ENCODE data around the gene SUSD2. TPM values are rescaled to one million over a fixed set of nuclear protein-coding genes. Genes with fewer than 3 reads are reported as not detected.

SUSD2 gene
- total and polyA plus RNA-seq, 4 donors = 0.14 to 2.5 (median 0.52) TPM

DNA sequence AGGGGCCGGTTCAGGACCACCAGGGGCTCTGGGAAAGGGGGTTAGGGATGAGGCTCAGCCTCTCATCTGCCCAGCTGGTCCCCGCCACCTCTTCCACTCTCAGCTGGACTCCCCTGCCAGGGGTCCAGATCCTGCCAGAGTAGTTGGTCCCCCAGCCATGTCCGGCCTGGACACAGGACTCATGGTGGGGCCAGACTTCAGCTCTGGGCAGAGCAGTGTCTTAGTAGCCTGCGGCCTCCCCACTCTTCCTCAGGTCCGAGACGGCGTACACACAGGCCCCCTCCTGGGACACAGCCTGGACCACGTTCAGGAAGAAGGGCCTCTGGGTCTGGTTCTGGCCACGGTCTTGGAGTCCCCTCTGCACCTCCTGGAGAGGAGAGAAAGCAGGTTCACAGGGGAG lies 38.5 kb downstream of the SUSD2 start:
- H3K9me3 ChIP-seq (ENCODE audit: control insufficient read depth in 4 of 4, low read length in 3 of 4) = peaks cover 0 to 3% (median 3%) of the 10 kb centered on the region in 4 donors
- no peak overlapping the region for H3K27ac ChIP-seq (ENCODE audit: low read depth in 1 of 2, low read length in 2 of 2)
- WGBS = 95% methylated on average over 9 of the region's 9 CpGs
- H3K9ac ChIP-seq (ENCODE audit: low read depth in 1 of 2, low read length in 2 of 2) = no peak overlapping the region
- H3K36me3 ChIP-seq (ENCODE audit: control insufficient read depth in 4 of 4, insufficient read depth in 3 of 4, low read depth in 1 of 4, low read length in 3 of 4) = no peaks in the 10 kb centered on the region
- no peak for DNase-seq (ENCODE audit: low spot score)
- no peak overlapping the region for H3K4me3 ChIP-seq (ENCODE audit: low read depth in 1 of 3, low read length in 3 of 3)
- H3K27me3 ChIP-seq (ENCODE audit: control insufficient read depth in 4 of 4, insufficient read depth in 4 of 4, low read length in 3 of 4) = no peaks in the 10 kb centered on the region
- H3K4me1 ChIP-seq (ENCODE audit: control insufficient read depth in 4 of 4, insufficient read depth in 4 of 4, low read length in 3 of 4) = no peaks in the 10 kb centered on the region
- no peak for TF ChIP-seq EGR1 (IDR thresholded peaks at IDR 0.05; ENCODE audit: low read depth in 2 of 2)
- no peak for TF ChIP-seq JUND (IDR thresholded peaks at IDR 0.05)
- TF ChIP-seq RAD21 (IDR thresholded peaks at IDR 0.05) = no peak
- TF ChIP-seq NR2F2 (IDR thresholded peaks at IDR 0.05) = no peak
- TF ChIP-seq YY1 (IDR thresholded peaks at IDR 0.05) = no peak

DNA sequence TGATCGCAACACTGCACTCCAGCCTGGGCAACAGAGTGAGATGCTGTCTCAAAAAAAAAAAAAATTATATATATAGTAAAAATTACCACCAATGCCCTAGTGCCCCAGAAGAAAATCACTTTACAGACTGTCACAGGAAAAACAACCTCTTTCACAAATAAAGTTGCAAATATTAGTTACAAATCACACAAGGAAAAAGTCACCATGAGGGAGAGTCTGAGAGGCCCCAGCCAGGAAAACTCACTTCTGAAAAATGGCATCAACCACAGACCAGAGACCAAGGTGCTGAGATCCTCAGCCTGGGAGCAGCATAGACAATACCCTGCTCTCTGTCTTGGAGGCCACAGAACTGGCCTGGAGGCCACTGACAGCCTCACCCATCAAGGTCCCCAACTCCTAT lies 43.2 kb downstream of the SUSD2 start:
- DNase-seq (ENCODE audit: low spot score) = no peak
- Histone ChIP-seq H3K4me1 (ENCODE audit: control insufficient read depth in 4 of 4, insufficient read depth in 4 of 4, low read length in 3 of 4) (no peaks in the 10 kb centered on the region), H3K4me3 (ENCODE audit: low read depth in 1 of 3, low read length in 3 of 3) (no peak overlapping the region), H3K27me3 (ENCODE audit: control insufficient read depth in 4 of 4, insufficient read depth in 4 of 4, low read length in 3 of 4) (no peaks in the 10 kb centered on the region), H3K9me3 (ENCODE audit: control insufficient read depth in 4 of 4, low read length in 3 of 4) (peaks cover 0 to 4% (median 3%) of the 10 kb centered on the region in 4 donors), H3K9ac (ENCODE audit: low read depth in 1 of 2, low read length in 2 of 2) (no peak overlapping the region), H3K36me3 (ENCODE audit: control insufficient read depth in 4 of 4, insufficient read depth in 3 of 4, low read depth in 1 of 4, low read length in 3 of 4) (no peaks in the 10 kb centered on the region), H3K27ac (ENCODE audit: low read depth in 1 of 2, low read length in 2 of 2) (no peak overlapping the region)
- TF ChIP-seq, protein P1, sequence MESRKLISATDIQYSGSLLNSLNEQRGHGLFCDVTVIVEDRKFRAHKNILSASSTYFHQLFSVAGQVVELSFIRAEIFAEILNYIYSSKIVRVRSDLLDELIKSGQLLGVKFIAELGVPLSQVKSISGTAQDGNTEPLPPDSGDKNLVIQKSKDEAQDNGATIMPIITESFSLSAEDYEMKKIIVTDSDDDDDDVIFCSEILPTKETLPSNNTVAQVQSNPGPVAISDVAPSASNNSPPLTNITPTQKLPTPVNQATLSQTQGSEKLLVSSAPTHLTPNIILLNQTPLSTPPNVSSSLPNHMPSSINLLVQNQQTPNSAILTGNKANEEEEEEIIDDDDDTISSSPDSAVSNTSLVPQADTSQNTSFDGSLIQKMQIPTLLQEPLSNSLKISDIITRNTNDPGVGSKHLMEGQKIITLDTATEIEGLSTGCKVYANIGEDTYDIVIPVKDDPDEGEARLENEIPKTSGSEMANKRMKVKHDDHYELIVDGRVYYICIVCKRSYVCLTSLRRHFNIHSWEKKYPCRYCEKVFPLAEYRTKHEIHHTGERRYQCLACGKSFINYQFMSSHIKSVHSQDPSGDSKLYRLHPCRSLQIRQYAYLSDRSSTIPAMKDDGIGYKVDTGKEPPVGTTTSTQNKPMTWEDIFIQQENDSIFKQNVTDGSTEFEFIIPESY (IDR thresholded peaks at IDR 0.05) = no peak
- TF ChIP-seq FOXA1 (IDR thresholded peaks at IDR 0.05) = no peak
- TF ChIP-seq GABPA (IDR thresholded peaks at IDR 0.05 in 1 of 2, conservative IDR thresholded peaks at IDR 0.05 in 1 of 2) = no peak
- TF ChIP-seq, protein P2, sequence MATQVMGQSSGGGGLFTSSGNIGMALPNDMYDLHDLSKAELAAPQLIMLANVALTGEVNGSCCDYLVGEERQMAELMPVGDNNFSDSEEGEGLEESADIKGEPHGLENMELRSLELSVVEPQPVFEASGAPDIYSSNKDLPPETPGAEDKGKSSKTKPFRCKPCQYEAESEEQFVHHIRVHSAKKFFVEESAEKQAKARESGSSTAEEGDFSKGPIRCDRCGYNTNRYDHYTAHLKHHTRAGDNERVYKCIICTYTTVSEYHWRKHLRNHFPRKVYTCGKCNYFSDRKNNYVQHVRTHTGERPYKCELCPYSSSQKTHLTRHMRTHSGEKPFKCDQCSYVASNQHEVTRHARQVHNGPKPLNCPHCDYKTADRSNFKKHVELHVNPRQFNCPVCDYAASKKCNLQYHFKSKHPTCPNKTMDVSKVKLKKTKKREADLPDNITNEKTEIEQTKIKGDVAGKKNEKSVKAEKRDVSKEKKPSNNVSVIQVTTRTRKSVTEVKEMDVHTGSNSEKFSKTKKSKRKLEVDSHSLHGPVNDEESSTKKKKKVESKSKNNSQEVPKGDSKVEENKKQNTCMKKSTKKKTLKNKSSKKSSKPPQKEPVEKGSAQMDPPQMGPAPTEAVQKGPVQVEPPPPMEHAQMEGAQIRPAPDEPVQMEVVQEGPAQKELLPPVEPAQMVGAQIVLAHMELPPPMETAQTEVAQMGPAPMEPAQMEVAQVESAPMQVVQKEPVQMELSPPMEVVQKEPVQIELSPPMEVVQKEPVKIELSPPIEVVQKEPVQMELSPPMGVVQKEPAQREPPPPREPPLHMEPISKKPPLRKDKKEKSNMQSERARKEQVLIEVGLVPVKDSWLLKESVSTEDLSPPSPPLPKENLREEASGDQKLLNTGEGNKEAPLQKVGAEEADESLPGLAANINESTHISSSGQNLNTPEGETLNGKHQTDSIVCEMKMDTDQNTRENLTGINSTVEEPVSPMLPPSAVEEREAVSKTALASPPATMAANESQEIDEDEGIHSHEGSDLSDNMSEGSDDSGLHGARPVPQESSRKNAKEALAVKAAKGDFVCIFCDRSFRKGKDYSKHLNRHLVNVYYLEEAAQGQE (IDR thresholded peaks at IDR 0.05) = no peak
- TF ChIP-seq HNF4A (conservative IDR thresholded peaks at IDR 0.05) = no peak
- TF ChIP-seq, protein P3, sequence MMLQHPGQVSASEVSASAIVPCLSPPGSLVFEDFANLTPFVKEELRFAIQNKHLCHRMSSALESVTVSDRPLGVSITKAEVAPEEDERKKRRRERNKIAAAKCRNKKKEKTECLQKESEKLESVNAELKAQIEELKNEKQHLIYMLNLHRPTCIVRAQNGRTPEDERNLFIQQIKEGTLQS (IDR thresholded peaks at IDR 0.05) = no peak
- no peak for TF ChIP-seq TAF1 (conservative IDR thresholded peaks at IDR 0.05)
- no peak for TF ChIP-seq RAD21 (IDR thresholded peaks at IDR 0.05)
- TF ChIP-seq RXRA (IDR thresholded peaks at IDR 0.05) = no peak
- TF ChIP-seq, protein P4, sequence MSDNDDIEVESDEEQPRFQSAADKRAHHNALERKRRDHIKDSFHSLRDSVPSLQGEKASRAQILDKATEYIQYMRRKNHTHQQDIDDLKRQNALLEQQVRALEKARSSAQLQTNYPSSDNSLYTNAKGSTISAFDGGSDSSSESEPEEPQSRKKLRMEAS (IDR thresholded peaks at IDR 0.05) = no peak
- TF ChIP-seq SP1 (IDR thresholded peaks at IDR 0.05) = no peak
- TF ChIP-seq YY1 (IDR thresholded peaks at IDR 0.05) = no peak
- no peak for TF ChIP-seq EGR1 (IDR thresholded peaks at IDR 0.05; ENCODE audit: low read depth in 2 of 2)
- no peak for TF ChIP-seq HNF4G (IDR thresholded peaks at IDR 0.05)
- TF ChIP-seq JUND (IDR thresholded peaks at IDR 0.05) = no peak
- TF ChIP-seq FOXA2 (IDR thresholded peaks at IDR 0.05) = no peak
- no peak for TF ChIP-seq NR2F2 (IDR thresholded peaks at IDR 0.05)
- TF ChIP-seq, protein P5, sequence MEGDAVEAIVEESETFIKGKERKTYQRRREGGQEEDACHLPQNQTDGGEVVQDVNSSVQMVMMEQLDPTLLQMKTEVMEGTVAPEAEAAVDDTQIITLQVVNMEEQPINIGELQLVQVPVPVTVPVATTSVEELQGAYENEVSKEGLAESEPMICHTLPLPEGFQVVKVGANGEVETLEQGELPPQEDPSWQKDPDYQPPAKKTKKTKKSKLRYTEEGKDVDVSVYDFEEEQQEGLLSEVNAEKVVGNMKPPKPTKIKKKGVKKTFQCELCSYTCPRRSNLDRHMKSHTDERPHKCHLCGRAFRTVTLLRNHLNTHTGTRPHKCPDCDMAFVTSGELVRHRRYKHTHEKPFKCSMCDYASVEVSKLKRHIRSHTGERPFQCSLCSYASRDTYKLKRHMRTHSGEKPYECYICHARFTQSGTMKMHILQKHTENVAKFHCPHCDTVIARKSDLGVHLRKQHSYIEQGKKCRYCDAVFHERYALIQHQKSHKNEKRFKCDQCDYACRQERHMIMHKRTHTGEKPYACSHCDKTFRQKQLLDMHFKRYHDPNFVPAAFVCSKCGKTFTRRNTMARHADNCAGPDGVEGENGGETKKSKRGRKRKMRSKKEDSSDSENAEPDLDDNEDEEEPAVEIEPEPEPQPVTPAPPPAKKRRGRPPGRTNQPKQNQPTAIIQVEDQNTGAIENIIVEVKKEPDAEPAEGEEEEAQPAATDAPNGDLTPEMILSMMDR (IDR thresholded peaks at IDR 0.05; ENCODE audit: low read depth, low read length, missing input control) = no peak
- WGBS = 98% methylated on average over 1 of the region's 1 CpG
